ENCODE measurements around the gene LRTM2.

Gene LRTM2

GRCh38 chr12:1858456-1858855 is 38.1 kb downstream of the LRTM2 start:
- no peak overlapping the region for H3K4me3 ChIP-seq (replicated peaks in 1 of 2; ENCODE audit: low read depth in 2 of 2, low read length in 2 of 2)
- DNase-seq (ENCODE audit: low read depth in 2 of 2) = no peak

GRCh38 chr12:1859643-1860042 is 39.3 kb downstream of the LRTM2 start:
- TF ChIP-seq CTCF (IDR thresholded peaks at IDR 0.05; ENCODE audit: low read depth, low read length) = no peak
- DNase-seq (ENCODE audit: low read depth in 2 of 2) = peak in 1 of 2 donors; percentile 10
- no peak overlapping the region for H3K4me3 ChIP-seq (replicated peaks in 1 of 2; ENCODE audit: low read depth in 2 of 2, low read length in 2 of 2)

More at GRCh38 chr12:1858456-1858855, 38.1 kb downstream of the LRTM2 start:
- TF ChIP-seq CTCF (IDR thresholded peaks at IDR 0.05; ENCODE audit: low read depth, low read length) = no peak

GRCh38 chr12:1862973-1863372 is 42.6 kb downstream of the LRTM2 start:
- no peak for TF ChIP-seq CTCF (IDR thresholded peaks at IDR 0.05; ENCODE audit: low read depth, low read length)
- H3K4me3 ChIP-seq (replicated peaks in 1 of 2; ENCODE audit: low read depth in 2 of 2, low read length in 2 of 2) = no peak overlapping the region
- DNase-seq (ENCODE audit: low read depth in 2 of 2) = no peak

- DNase-seq (ENCODE audit: low read depth in 2 of 2) = no peak
- H3K4me3 ChIP-seq (replicated peaks in 1 of 2; ENCODE audit: low read depth in 2 of 2, low read length in 2 of 2) = no peak overlapping the region
- TF ChIP-seq CTCF (IDR thresholded peaks at IDR 0.05; ENCODE audit: low read depth, low read length) = no peak
Measured at GRCh38 chr12:1863823-1864222, 43.5 kb downstream of the LRTM2 start.

- H3K4me3 ChIP-seq (replicated peaks in 1 of 2; ENCODE audit: low read depth in 2 of 2, low read length in 2 of 2) = no peak overlapping the region
- no peak for DNase-seq (ENCODE audit: low read depth in 2 of 2)
- TF ChIP-seq CTCF (IDR thresholded peaks at IDR 0.05; ENCODE audit: low read depth, low read length) = no peak
Measured at GRCh38 chr12:1864456-1864855, 44.1 kb downstream of the LRTM2 start.

- TF ChIP-seq CTCF (IDR thresholded peaks at IDR 0.05; ENCODE audit: low read depth, low read length) = no peak
- no peak overlapping the region for H3K4me3 ChIP-seq (replicated peaks in 1 of 2; ENCODE audit: low read depth in 2 of 2, low read length in 2 of 2)
- DNase-seq (ENCODE audit: low read depth in 2 of 2) = no peak
Measured at GRCh38 chr12:1864867-1865266, 44.5 kb downstream of the LRTM2 start.

GRCh38 chr12:1865284-1865866 is 45.0 kb downstream of the LRTM2 start:
- no peak for DNase-seq (ENCODE audit: low read depth in 2 of 2)
- no peak overlapping the region for H3K4me3 ChIP-seq (replicated peaks in 1 of 2; ENCODE audit: low read depth in 2 of 2, low read length in 2 of 2)
- TF ChIP-seq CTCF (IDR thresholded peaks at IDR 0.05; ENCODE audit: low read depth, low read length) = no peak

Data from cardiac fibroblast (primary cell).